HG02588 (cell line): ENCODE data around the gene CCDC150.

Experiments used
- ATAC-seq: cut with Tn5 transposase; IDR thresholded peaks from one replicate; pipeline ENCODE4 v1.9.1; 2021; ENCODE audit warnings: mild to moderate bottlenecking, moderate library complexity; ENCODE audit not compliant: unreplicated experiment

Gene CCDC150

GRCh38 chr2:196758474-196759377, 119.2 kb downstream of the CCDC150 start:
- no peak for ATAC-seq

- no peak for ATAC-seq
Measured at GRCh38 chr2:196759378-196759706, 119.8 kb downstream of the CCDC150 start.

GRCh38 chr2:196767101-196767500, 127.6 kb downstream of the CCDC150 start:
- no peak for ATAC-seq
